H9 (cell line): ENCODE results near the gene NME5. TPM values are rescaled to one million over a fixed set of nuclear protein-coding genes. Genes with fewer than 3 reads are reported as not detected.

Experiments used
- DNase-seq: peaks from one replicate; pipeline ENCODE4 v3.0.0-alpha.2; 2017
- H2AFZ ChIP-seq: one replicate; pipeline ENCODE4 v1.6.1; 2013; ENCODE audit warnings: mild to moderate bottlenecking, low read length, control low read depth, moderate library complexity
- H2AK5ac ChIP-seq: 2 replicates; pipeline ENCODE4 v1.6.1; 2013; ENCODE audit warnings: low read length, control low read depth, mixed read lengths; ENCODE audit not compliant: insufficient read length
- H2BK120ac ChIP-seq: one replicate; pipeline ENCODE4 v1.6.1; 2013; ENCODE audit warnings: low read depth, mild to moderate bottlenecking, low read length, control low read depth, inconsistent platforms; ENCODE audit not compliant: poor library complexity, severe bottlenecking
- H2BK12ac ChIP-seq: 2 replicates; pipeline ENCODE4 v1.6.1; 2013; ENCODE audit warnings: low read length, control low read depth, mixed read lengths, low read depth; ENCODE audit not compliant: insufficient read length
- H2BK15ac ChIP-seq: 2 replicates; pipeline ENCODE4 v1.6.1; 2013; ENCODE audit warnings: low read depth, low read length, control low read depth
- H2BK20ac ChIP-seq: one replicate; pipeline ENCODE4 v1.6.1; 2013; ENCODE audit warnings: low read depth, mild to moderate bottlenecking, low read length, control low read depth, inconsistent platforms; ENCODE audit not compliant: poor library complexity, severe bottlenecking
- H2BK5ac ChIP-seq: 2 replicates; pipeline ENCODE4 v1.6.1; 2013; ENCODE audit warnings: low read length, control low read depth, mixed read lengths; ENCODE audit not compliant: insufficient read length
- H3K14ac ChIP-seq: 2 replicates; pipeline ENCODE4 v1.6.1; 2013; ENCODE audit warnings: low read length, control low read depth; ENCODE audit not compliant: insufficient read depth
- H3K18ac ChIP-seq: 2 replicates; pipeline ENCODE4 v1.6.1; 2013; ENCODE audit warnings: low read depth, mild to moderate bottlenecking, mixed read lengths, low read length, control low read depth; ENCODE audit not compliant: insufficient read length
- H3K23ac ChIP-seq: 2 replicates; pipeline ENCODE4 v1.6.1; 2013; ENCODE audit warnings: low read length, control low read depth, mixed read lengths, low read depth; ENCODE audit not compliant: insufficient read length
- H3K23me2 ChIP-seq: 2 replicates; pipeline ENCODE4 v1.6.1; 2013; ENCODE audit warnings: low read depth, mild to moderate bottlenecking, mixed read lengths, low read length, control low read depth; ENCODE audit not compliant: insufficient read length, poor library complexity, severe bottlenecking
- H3K27ac ChIP-seq: 2 replicates; pipeline ENCODE4 v1.5.1; 2013; ENCODE audit warnings: low read length, control low read depth, mixed read lengths, low read depth; ENCODE audit not compliant: insufficient read length
- H3K27me3 ChIP-seq: 2 replicates; pipeline ENCODE4 v1.6.1; 2013; ENCODE audit warnings: low read length, control low read depth, inconsistent platforms; ENCODE audit not compliant: insufficient read depth
- H3K4ac ChIP-seq: 2 replicates; pipeline ENCODE4 v1.6.1; 2013; ENCODE audit warnings: low read depth, mild to moderate bottlenecking, control low read depth, inconsistent platforms, low read length, moderate library complexity
- H3K4me1 ChIP-seq: 2 replicates; pipeline ENCODE4 v1.6.1; 2013; ENCODE audit warnings: low read length, control low read depth, inconsistent platforms; ENCODE audit not compliant: insufficient read depth
- H3K4me2 ChIP-seq: 2 replicates; pipeline ENCODE4 v1.6.1; 2013; ENCODE audit warnings: low read length, control low read depth, mixed read lengths; ENCODE audit not compliant: insufficient read length, insufficient read depth
- H3K56ac ChIP-seq: 2 replicates; pipeline ENCODE4 v1.6.1; 2013; ENCODE audit warnings: low read depth, mild to moderate bottlenecking, mixed read lengths, low read length, control low read depth; ENCODE audit not compliant: insufficient read length
- H3K79me1 ChIP-seq: 2 replicates; pipeline ENCODE4 v1.6.1; 2013; ENCODE audit warnings: low read depth, mild to moderate bottlenecking, moderate library complexity, low read length, control low read depth, inconsistent platforms; ENCODE audit not compliant: insufficient read depth, poor library complexity, severe bottlenecking
- H3K79me2 ChIP-seq: 2 replicates; pipeline ENCODE4 v1.6.1; 2013; ENCODE audit warnings: low read length, control low read depth, inconsistent platforms; ENCODE audit not compliant: insufficient read depth
- H3K9ac ChIP-seq: 2 replicates; pipeline ENCODE4 v1.6.1; 2013; ENCODE audit warnings: low read length, control low read depth, mixed read lengths; ENCODE audit not compliant: insufficient read length; ENCODE audit errors: extremely low read depth
- H3K9me3 ChIP-seq: one replicate; pipeline ENCODE4 v1.6.1; 2013; ENCODE audit warnings: low read depth, low read length, inconsistent platforms; ENCODE audit not compliant: control insufficient read depth
- H3T11ph ChIP-seq: one replicate; pipeline ENCODE4 v1.6.1; 2013; ENCODE audit warnings: mild to moderate bottlenecking, low read length, control low read depth, inconsistent platforms
- H4K20me1 ChIP-seq: one replicate; pipeline ENCODE4 v1.6.1; 2013; ENCODE audit not compliant: control insufficient read depth, insufficient read length, insufficient read depth
- H4K5ac ChIP-seq: 2 replicates; pipeline ENCODE4 v1.6.1; 2013; ENCODE audit warnings: low read depth, mild to moderate bottlenecking, mixed read lengths, low read length, control low read depth; ENCODE audit not compliant: insufficient read length
- H4K8ac ChIP-seq: replicated peaks from 2 replicates; pipeline ENCODE4 v1.6.1; 2013; ENCODE audit warnings: low read length, control low read depth, mixed read lengths, low read depth; ENCODE audit not compliant: insufficient read length
- H4K91ac ChIP-seq: 2 replicates; pipeline ENCODE4 v1.6.1; 2013; ENCODE audit warnings: low read depth, mild to moderate bottlenecking, moderate library complexity, mixed read lengths, low read length, control low read depth; ENCODE audit not compliant: insufficient read length
- H3K27ac Mint-ChIP-seq, 3 experiments: 2 replicates in 2 of 3; 3 replicates in 1 of 3; pipeline ENCODE4 v1.8.0; 2020 to 2021; ENCODE audit warnings: mixed read lengths in 3 of 3, mild to moderate bottlenecking in 1 of 3, moderate library complexity in 1 of 3
- H3K27me3 Mint-ChIP-seq: 2 replicates; pipeline ENCODE4 v1.8.0; 2021; ENCODE audit warnings: low read depth, mild to moderate bottlenecking, moderate library complexity, mixed read lengths
- H3K36me3 Mint-ChIP-seq, 3 experiments: 2 replicates in 2 of 3; 3 replicates in 1 of 3; pipeline ENCODE4 v1.8.0; 2020 to 2021; ENCODE audit warnings: low read depth in 3 of 3, mixed read lengths in 3 of 3; ENCODE audit not compliant: insufficient read depth in 1 of 3
- H3K4me1 Mint-ChIP-seq, 2 experiments: 2 replicates each; pipeline ENCODE4 v1.8.0; 2020; ENCODE audit warnings: mixed read lengths in 2 of 2
- H3K4me3 Mint-ChIP-seq, 2 experiments: 2 replicates in 1 of 2; 3 replicates in 1 of 2; pipeline ENCODE4 v1.8.0; 2020 to 2021; ENCODE audit warnings: mild to moderate bottlenecking in 2 of 2, mixed read lengths in 2 of 2, moderate library complexity in 1 of 2
- H3K9me3 Mint-ChIP-seq, 2 experiments: 2 replicates in 1 of 2; 3 replicates in 1 of 2; pipeline ENCODE4 v1.8.0; 2020; ENCODE audit warnings: mild to moderate bottlenecking in 2 of 2, mixed read lengths in 2 of 2, moderate library complexity in 1 of 2
- WGBS: extraction: QIAGEN DNeasy Blood & Tissue Kit; methylation state at CpG from one replicate; pipeline ENCODE4 v1.1.7; 2013; ENCODE audit warnings: missing lambda C conversion rate, low lambda C conversion rate, mixed read lengths; ENCODE audit not compliant: insufficient read length; ENCODE audit errors: extremely low coverage; 5-methylcytosine and 5-hydroxymethylcytosine counted together
- total RNA-seq: library from RNA; stranded (reverse); gene quantifications from 2 replicates; pipeline ENCODE4 v1.2.1, GENCODE V29; 2021
- TF ChIP-seq, protein P1 (sequence below): fragments of 200-600 bp; sonication (generic); conservative IDR thresholded peaks from 3 replicates; pipeline ENCODE4 v1.8.0; 2021; ENCODE audit warnings: antibody characterized with exemption, mild to moderate bottlenecking

The NME5 gene
- total RNA-seq, 1 experiment from 2014 or later, result 0.96 TPM

DNA sequence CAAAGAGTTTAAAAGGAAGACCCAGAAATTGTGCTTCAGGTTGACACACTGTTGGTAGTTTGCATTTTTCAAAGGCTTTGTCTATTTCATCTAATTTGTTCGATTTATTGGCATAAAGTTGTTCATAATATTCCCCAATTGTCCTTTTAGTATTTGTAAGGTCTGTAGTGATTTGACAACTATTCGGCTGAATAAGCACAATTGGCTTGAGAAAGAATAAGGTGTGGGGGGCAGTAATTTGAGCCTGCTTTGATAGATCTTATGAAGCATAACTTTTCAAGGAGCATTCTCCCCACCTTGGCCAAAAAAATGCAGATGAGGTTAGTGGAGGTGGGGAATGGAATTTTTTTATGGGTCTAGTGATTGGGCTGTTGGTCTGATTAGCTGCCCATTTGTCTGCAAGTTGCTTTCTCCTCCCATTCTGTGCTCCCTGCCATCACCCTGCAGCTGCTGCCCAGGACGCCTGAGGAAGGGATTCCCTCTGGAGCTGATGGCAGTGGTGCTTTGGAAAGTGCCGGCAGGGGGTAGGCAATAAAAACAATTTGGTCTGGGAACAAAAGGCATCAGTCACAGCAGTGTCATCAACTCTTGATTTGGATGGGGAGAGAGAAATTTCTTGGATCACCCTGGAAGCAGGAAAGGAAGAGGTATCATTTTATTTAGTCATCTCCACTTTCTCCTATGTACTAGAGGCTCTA, 28.8 kb downstream of the NME5 start:
- Histone ChIP-seq H4K20me1 (no peaks in the 10 kb centered on the region), H3T11ph (no peak overlapping the region), H3K23me2 (no peaks in the 10 kb centered on the region), H3K27me3 (no peaks in the 10 kb centered on the region), H3K79me2 (no peaks in the 10 kb centered on the region), H4K91ac (no peak overlapping the region), H3K56ac (no peak overlapping the region), H3K4me1 (0 out of 2 replicates have a peak, but pooled peaks cover 3% of the 10 kb centered on the region), H3K14ac (no peak overlapping the region), H2BK20ac (no peak overlapping the region), H2AFZ (no peak overlapping the region), H2AK5ac (no peak overlapping the region), H3K9me3 (no peaks in the 10 kb centered on the region), H2BK120ac (no peak overlapping the region), H3K79me1 (no peaks in the 10 kb centered on the region), H2BK5ac (no peak overlapping the region), H3K27ac (no peak overlapping the region), H3K18ac (no peak overlapping the region), H3K9ac (no peak overlapping the region), H2BK15ac (no peak overlapping the region), H3K4ac (no peak overlapping the region), H4K8ac (no peak overlapping the region), H2BK12ac (no peak overlapping the region), H4K5ac (no peak overlapping the region), H3K23ac (no peak overlapping the region), H3K4me2 (no peak overlapping the region)
- peaks cover 13% of the 10 kb centered on the region in 2 experiments for H3K4me1 Mint-ChIP-seq
- no peak for DNase-seq
- H3K36me3 Mint-ChIP-seq, result no peaks in the 10 kb centered on the region
- H3K9me3 Mint-ChIP-seq, result no peaks in the 10 kb centered on the region
- H3K27ac Mint-ChIP-seq, result no peak overlapping the region
- H3K4me3 Mint-ChIP-seq, result no peak overlapping the region; a peak in 2 of 5 replicates
- H3K27me3 Mint-ChIP-seq, result peaks cover 13% of the 10 kb centered on the region
- WGBS, result no CpG with 5 or more reads among the region's 4 CpGs
- TF ChIP-seq, protein P1, sequence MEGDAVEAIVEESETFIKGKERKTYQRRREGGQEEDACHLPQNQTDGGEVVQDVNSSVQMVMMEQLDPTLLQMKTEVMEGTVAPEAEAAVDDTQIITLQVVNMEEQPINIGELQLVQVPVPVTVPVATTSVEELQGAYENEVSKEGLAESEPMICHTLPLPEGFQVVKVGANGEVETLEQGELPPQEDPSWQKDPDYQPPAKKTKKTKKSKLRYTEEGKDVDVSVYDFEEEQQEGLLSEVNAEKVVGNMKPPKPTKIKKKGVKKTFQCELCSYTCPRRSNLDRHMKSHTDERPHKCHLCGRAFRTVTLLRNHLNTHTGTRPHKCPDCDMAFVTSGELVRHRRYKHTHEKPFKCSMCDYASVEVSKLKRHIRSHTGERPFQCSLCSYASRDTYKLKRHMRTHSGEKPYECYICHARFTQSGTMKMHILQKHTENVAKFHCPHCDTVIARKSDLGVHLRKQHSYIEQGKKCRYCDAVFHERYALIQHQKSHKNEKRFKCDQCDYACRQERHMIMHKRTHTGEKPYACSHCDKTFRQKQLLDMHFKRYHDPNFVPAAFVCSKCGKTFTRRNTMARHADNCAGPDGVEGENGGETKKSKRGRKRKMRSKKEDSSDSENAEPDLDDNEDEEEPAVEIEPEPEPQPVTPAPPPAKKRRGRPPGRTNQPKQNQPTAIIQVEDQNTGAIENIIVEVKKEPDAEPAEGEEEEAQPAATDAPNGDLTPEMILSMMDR, result no peak
